GM20000 (cell line): ENCODE results near the gene PLPPR3.

Experiments
- DNase-seq: peaks from one replicate; pipeline ENCODE4 v3.0.0; 2012; ENCODE audit warnings: low spot score
- CTCF ChIP-seq: IDR thresholded peaks from 2 replicates; pipeline ENCODE4 v1.5.1; 2012; ENCODE audit warnings: mild to moderate bottlenecking, control low read depth; ENCODE audit errors: extremely low read depth, missing control alignments

The PLPPR3 gene

GRCh38 chr19:763869-764268 lies 57.9 kb downstream of the PLPPR3 start:
- TF ChIP-seq CTCF = no peak
- DNase-seq = no peak

- TF ChIP-seq CTCF = no peak
- DNase-seq = no peak
Observed at GRCh38 chr19:763181-763580, 58.6 kb downstream of the PLPPR3 start.
